Measurements from ENCODE around the gene RANBP3.

Gene RANBP3

DNA sequence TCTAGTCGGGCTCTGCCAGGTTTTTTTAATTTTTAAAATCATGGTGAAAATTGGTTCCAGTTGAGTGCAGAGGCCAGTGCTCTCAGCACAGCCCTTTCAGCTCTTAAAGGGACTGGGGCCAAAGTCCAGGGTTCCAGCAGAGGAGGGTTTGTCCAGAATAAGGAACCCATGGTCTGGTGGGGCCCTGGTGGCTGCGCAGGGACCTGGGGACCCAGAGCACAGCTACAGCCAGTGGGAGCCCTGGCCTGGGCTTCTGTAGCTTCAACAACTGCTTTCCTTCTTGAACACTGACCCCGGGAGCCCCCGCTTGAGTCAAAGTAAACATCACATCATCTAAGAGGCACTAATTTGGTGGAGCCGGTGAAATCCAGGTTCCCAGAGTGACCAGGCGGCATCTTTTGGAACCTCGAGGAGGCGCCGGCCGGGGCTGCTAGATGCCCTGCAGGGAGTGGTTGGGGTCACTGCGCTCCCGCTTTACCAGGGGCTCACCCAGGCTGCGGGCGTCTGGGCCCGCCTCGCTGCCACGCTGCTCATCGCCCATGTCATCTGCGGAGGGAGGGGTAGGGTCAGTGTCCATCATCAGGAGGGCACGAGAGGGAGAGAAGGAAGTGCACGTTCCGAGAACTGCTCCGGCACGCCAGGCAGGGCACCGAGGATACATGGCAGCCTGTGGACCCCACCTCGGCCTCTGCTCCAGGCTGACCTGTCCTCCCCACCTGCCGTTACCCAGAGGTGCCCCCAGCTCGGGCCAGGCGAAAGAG, 16.6 kb upstream of the RANBP3 start:
- no peak overlapping the region for H3K4me3 ChIP-seq (ENCODE audit: low read depth, low read length)
- no peak overlapping the region for H3K27ac ChIP-seq (ENCODE audit: low read depth, low read length)
- H3K4me1 ChIP-seq (ENCODE audit: control insufficient read depth, insufficient read depth, low read length, unreplicated experiment), result no peaks in the 10 kb centered on the region

DNA sequence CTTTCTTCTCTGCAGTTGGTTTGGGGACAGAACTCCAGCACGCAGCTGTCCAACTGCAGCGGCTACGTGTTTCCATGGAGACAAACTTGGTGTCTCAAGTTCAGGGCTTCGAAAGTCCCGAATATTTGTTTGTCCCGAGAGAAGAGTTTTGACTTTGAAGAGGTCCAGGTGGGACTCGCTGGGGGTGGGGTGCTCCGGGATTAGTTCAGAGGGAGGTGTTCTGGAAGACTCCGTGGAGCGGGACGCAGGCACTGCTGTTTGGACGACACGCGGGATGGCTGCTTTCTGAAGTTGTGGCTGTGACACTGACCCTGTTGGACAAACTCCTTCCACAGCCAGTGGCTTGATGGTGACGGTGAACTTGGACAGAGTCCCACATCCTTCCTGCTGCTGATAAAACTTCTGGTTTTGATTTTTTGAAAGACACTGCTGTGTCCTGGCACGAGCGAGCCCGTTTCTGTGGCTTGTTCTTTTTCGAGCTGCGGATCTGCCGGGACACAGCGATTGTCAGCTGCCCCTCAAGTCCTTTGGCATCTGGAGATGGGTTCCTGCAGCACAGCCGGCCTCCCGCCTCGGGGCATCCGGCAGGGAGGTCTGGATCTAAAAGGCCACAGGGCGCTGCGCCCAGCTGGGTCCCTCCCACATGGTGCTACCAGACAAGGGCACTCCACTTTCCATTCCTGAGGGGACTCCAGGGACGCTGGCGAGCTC, 15.9 kb upstream of the RANBP3 start:
- Histone ChIP-seq H3K4me1 (ENCODE audit: control insufficient read depth, insufficient read depth, low read length, unreplicated experiment) (no peaks in the 10 kb centered on the region), H3K27ac (ENCODE audit: low read depth, low read length) (no peak overlapping the region), H3K79me2 (ENCODE audit: control insufficient read depth, insufficient read depth, low read length, unreplicated experiment) (no peaks in the 10 kb centered on the region), H3K4me3 (ENCODE audit: low read depth, low read length) (no peak overlapping the region), H3K36me3 (ENCODE audit: insufficient read depth, low read length) (no peaks in the 10 kb centered on the region), H3K27me3 (ENCODE audit: insufficient read depth, low read length) (no peaks in the 10 kb centered on the region), H2AFZ (ENCODE audit: low read length, unreplicated experiment) (no peak overlapping the region)

More for the DNA sequence above, 16.6 kb upstream of the RANBP3 start:
- Histone ChIP-seq H3K79me2 (ENCODE audit: control insufficient read depth, insufficient read depth, low read length, unreplicated experiment) (no peaks in the 10 kb centered on the region), H2AFZ (ENCODE audit: low read length, unreplicated experiment) (no peak overlapping the region), H3K36me3 (ENCODE audit: insufficient read depth, low read length) (no peaks in the 10 kb centered on the region), H3K27me3 (ENCODE audit: insufficient read depth, low read length) (no peaks in the 10 kb centered on the region)

DNA sequence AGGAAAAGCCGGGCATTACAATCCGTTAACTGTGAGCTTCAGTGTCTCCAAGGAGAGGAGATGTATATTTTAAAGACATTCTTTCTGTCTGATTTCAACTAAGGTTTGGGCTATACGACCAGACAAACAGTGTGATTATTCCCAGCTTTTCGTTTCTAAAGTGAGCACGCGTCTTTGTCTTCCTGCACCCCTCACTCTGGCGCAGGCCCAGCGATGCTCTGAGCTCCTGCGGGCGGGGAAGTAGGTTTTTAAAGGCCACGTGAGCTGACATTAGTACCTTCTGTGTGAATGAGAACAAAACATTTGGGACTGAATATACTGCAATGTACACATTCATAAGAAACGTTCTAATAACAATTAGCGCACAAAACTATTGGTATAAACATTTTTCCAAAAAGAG, 15.3 kb upstream of the RANBP3 start:
- no peaks in the 10 kb centered on the region for H3K4me1 ChIP-seq (ENCODE audit: control insufficient read depth, insufficient read depth, low read length, unreplicated experiment)
- no peaks in the 10 kb centered on the region for H3K36me3 ChIP-seq (ENCODE audit: insufficient read depth, low read length)
- H3K27me3 ChIP-seq (ENCODE audit: insufficient read depth, low read length), result no peaks in the 10 kb centered on the region
- no peak overlapping the region for H3K4me3 ChIP-seq (ENCODE audit: low read depth, low read length)
- H3K79me2 ChIP-seq (ENCODE audit: control insufficient read depth, insufficient read depth, low read length, unreplicated experiment), result no peaks in the 10 kb centered on the region
- no peak overlapping the region for H3K27ac ChIP-seq (ENCODE audit: low read depth, low read length)
- H2AFZ ChIP-seq (ENCODE audit: low read length, unreplicated experiment), result no peak overlapping the region

DNA sequence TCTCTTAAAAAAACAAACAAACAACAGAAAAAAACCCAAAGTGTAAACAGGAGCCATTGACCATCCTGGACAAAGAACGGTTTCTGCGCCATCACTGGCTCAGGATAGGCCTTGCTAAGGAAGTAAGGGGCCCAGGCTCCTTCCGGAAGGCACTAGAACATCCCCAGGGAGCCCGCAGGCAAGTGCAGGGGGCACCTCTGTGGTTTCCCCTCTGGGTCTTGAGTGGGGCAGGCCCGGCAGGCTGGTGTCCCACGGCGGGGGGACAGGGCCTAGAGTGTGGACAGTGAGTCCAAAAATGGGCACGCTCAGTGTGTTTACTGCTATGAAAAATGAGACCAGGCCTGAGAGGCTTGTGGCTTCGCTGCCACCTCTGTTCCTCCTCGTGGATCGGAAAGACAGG, 14.8 kb upstream of the RANBP3 start:
- H3K27me3 ChIP-seq (ENCODE audit: insufficient read depth, low read length), result no peaks in the 10 kb centered on the region
- no peaks in the 10 kb centered on the region for H3K4me1 ChIP-seq (ENCODE audit: control insufficient read depth, insufficient read depth, low read length, unreplicated experiment)
- no peak overlapping the region for H2AFZ ChIP-seq (ENCODE audit: low read length, unreplicated experiment)
- no peaks in the 10 kb centered on the region for H3K79me2 ChIP-seq (ENCODE audit: control insufficient read depth, insufficient read depth, low read length, unreplicated experiment)
- no peaks in the 10 kb centered on the region for H3K36me3 ChIP-seq (ENCODE audit: insufficient read depth, low read length)
- no peak overlapping the region for H3K4me3 ChIP-seq (ENCODE audit: low read depth, low read length)
- no peak overlapping the region for H3K27ac ChIP-seq (ENCODE audit: low read depth, low read length)

DNA sequence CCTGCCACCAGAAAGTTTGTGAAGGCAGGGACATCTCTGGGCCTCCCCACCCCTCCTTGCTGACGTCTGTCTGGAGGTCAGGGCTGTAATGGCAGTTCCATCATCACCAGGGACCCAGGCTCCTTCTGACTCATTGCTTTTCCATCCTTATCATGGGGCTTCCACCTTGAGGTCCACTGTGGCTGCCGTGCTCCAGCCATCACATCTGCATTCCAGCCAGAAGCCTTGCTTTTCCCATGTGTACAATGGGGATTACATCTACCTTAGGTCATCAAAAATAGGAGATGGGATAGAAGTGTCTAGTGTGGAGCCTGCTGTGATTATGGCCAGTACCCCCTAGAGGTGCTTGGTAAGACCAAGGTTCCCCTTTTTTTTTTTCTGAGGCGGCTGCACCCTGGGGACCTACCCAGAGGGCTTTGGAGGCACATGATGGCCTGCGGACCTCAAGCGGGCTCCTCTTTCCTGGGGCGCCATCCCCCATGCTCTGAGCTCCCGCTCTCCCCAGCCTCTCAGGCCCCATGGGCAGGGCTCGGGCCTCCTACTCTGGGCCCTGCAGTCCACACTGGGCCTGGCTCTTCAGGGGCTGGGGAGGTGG, 13.4 kb upstream of the RANBP3 start:
- Histone ChIP-seq H3K27me3 (ENCODE audit: insufficient read depth, low read length) (no peaks in the 10 kb centered on the region), H3K79me2 (ENCODE audit: control insufficient read depth, insufficient read depth, low read length, unreplicated experiment) (no peaks in the 10 kb centered on the region), H2AFZ (ENCODE audit: low read length, unreplicated experiment) (no peak overlapping the region), H3K36me3 (ENCODE audit: insufficient read depth, low read length) (no peaks in the 10 kb centered on the region), H3K4me1 (ENCODE audit: control insufficient read depth, insufficient read depth, low read length, unreplicated experiment) (no peaks in the 10 kb centered on the region), H3K27ac (ENCODE audit: low read depth, low read length) (no peak overlapping the region), H3K4me3 (ENCODE audit: low read depth, low read length) (no peak overlapping the region)

DNA sequence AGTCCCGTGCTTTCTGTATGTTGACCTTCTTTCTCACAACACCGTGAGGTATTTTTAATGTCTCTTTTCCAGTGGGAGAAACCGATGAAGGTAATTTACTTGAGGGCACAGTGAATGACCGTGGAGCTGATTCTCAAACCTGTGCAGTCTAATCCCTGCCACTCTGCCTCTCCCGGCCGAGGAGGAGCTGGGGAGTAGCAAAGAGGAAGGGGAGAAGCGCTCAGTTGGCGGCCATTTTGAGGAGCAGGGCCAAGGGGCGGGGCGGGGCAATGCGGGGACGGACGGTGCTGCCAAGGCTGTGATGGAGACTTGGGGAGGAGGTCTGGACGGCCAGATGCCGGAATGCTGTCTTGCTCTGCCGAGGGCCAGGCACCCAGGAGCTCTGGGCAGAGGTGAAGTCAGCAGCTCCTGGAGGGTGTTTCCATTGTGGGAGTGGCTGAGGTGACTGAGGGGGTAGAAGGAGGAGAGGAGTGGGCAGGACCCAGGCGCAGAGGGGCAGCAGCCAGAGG, 12.4 kb upstream of the RANBP3 start:
- H2AFZ ChIP-seq (ENCODE audit: low read length, unreplicated experiment), result no peak overlapping the region
- no peak overlapping the region for H3K4me3 ChIP-seq (ENCODE audit: low read depth, low read length)
- H3K4me1 ChIP-seq (ENCODE audit: control insufficient read depth, insufficient read depth, low read length, unreplicated experiment), result peaks cover 6% of the 10 kb centered on the region
- no peak overlapping the region for H3K27ac ChIP-seq (ENCODE audit: low read depth, low read length)
- no peaks in the 10 kb centered on the region for H3K27me3 ChIP-seq (ENCODE audit: insufficient read depth, low read length)
- H3K79me2 ChIP-seq (ENCODE audit: control insufficient read depth, insufficient read depth, low read length, unreplicated experiment), result no peaks in the 10 kb centered on the region
- H3K36me3 ChIP-seq (ENCODE audit: insufficient read depth, low read length), result no peaks in the 10 kb centered on the region

DNA sequence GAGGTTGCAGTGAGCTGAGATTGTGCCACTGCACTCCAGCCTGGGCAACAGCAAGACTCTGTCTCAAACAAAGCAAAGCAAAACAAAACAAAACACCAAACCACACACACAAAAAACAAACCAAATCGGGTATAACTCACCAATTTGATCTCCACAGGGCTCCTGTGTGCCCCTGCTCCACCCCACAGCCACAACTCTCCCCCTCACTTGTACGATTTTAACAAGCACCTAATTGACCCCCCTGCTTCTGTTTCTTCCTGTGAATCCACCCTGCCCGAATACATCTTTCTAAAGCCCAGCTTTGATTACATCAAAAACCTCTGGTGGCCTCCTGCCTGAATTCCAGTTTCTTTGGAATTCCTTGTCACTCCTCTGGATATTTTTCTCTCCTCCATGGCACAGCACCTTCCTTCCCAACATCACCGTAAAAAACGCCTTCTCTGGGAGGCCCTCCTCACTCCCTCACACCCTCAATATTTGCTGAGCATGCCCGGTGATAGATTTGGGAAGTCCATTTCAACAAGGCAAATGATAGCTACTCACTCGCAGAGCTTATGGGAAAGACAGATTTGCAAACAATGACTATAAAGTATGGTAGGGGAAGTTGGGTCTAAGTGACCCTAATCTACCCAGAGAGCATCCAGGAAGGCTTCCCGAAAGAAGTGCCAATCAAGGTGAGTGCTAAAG, 11.6 kb upstream of the RANBP3 start:
- Histone ChIP-seq H3K27me3 (ENCODE audit: insufficient read depth, low read length) (no peaks in the 10 kb centered on the region), H3K36me3 (ENCODE audit: insufficient read depth, low read length) (no peaks in the 10 kb centered on the region), H2AFZ (ENCODE audit: low read length, unreplicated experiment) (no peak overlapping the region), H3K4me3 (ENCODE audit: low read depth, low read length) (no peak overlapping the region), H3K4me1 (ENCODE audit: control insufficient read depth, insufficient read depth, low read length, unreplicated experiment) (peaks cover 14% of the 10 kb centered on the region), H3K27ac (ENCODE audit: low read depth, low read length) (no peak overlapping the region), H3K79me2 (ENCODE audit: control insufficient read depth, insufficient read depth, low read length, unreplicated experiment) (no peaks in the 10 kb centered on the region)

DNA sequence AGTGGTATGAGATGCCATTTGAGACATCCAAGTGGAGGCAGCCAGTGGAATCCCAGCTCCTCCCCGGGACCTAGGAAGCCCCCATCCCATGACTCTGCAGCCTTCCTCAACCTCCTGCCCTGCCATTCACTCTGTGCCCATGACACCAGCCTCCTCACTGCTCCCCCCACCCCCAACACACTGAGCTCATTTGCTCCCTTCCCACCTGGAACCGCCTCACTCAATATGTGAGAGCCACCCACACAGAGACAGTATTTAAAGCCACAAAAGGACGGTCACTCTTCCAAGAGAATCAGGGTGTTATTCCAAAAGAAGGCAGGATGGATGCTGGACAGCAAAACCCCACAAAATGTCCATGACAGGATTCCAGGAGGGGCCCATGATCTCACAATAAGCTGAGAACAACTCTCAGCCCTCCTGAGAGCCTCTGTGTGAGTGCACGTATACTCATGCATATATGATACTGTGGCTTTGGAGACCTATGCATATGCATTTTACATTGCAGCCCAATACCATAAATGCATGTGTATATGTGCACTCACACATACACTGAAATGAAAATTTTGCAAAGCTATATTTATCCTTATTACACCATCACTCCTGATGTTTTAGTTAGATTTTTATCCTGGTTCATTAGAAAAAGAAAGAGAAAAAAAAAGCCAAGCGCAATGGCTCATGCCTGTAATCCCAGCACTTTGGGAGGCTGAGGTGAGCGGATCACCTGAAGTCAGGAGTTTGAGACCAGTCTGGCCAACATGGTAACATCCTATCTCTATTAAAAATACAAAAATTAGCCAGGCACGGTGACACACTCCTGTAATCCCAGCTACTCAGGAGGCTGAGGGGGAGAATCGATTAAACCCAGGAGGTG, 10.8 kb upstream of the RANBP3 start:
- Histone ChIP-seq H3K4me1 (ENCODE audit: control insufficient read depth, insufficient read depth, low read length, unreplicated experiment) (peaks cover 14% of the 10 kb centered on the region), H3K4me3 (ENCODE audit: low read depth, low read length) (no peak overlapping the region), H3K27me3 (ENCODE audit: insufficient read depth, low read length) (no peaks in the 10 kb centered on the region), H2AFZ (ENCODE audit: low read length, unreplicated experiment) (no peak overlapping the region), H3K79me2 (ENCODE audit: control insufficient read depth, insufficient read depth, low read length, unreplicated experiment) (no peaks in the 10 kb centered on the region), H3K36me3 (ENCODE audit: insufficient read depth, low read length) (no peaks in the 10 kb centered on the region), H3K27ac (ENCODE audit: low read depth, low read length) (no peak overlapping the region)

DNA sequence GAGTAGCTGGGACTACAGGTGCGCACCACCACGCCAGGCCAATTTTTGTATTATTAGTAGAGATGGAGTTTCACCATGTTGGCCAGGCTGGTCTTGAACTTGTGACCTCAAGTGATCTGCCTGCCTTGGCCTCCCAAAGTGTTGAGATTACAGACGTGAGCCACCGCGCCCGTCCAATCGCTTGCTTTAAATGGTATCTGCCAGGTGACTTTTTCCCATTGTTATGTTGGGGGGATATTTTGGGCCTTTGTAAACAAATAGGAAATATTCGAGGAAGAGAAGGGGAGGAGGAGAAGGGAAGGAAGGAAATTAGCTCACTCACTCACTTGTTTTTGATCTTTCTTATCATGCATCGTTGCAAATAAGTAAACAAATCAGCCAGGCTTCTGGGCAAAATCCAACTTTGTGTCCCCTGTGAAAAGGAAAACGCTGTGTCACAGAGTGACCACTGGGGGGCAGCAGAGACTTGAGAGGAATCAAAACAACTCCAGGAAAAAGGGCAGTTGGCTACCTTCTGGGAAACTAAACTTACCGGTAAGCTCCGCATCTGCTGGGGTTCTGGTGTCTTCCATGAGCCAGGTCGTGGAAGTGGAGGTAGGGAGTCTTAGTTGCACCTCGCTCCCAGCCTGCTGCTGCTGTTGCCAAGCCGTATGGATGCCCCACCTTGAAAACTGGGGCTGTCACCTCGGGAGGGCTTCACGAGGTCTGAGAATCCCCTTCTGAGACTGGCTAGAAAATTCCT, 9.3 kb upstream of the RANBP3 start:
- H2AFZ ChIP-seq (ENCODE audit: low read length, unreplicated experiment), result peak overlapping the region; percentile 93
- H3K36me3 ChIP-seq (ENCODE audit: insufficient read depth, low read length), result no peaks in the 10 kb centered on the region
- H3K27ac ChIP-seq (ENCODE audit: low read depth, low read length), result no peak overlapping the region
- peak overlapping the region; percentile 72 for H3K4me3 ChIP-seq (ENCODE audit: low read depth, low read length)
- peaks cover 14% of the 10 kb centered on the region for H3K4me1 ChIP-seq (ENCODE audit: control insufficient read depth, insufficient read depth, low read length, unreplicated experiment)
- no peaks in the 10 kb centered on the region for H3K27me3 ChIP-seq (ENCODE audit: insufficient read depth, low read length)
- no peaks in the 10 kb centered on the region for H3K79me2 ChIP-seq (ENCODE audit: control insufficient read depth, insufficient read depth, low read length, unreplicated experiment)

Data from ACC112 (cell line).